Nucleus accumbens (tissue), 56 donors: ENCODE results near the gene SMOC2.

Experiments used
- DNase-seq, 56 donors: peaks; one replicate each; lab custom pipeline; 2025; lab: John Stamatoyannopoulos, UW

Gene SMOC2

DNA sequence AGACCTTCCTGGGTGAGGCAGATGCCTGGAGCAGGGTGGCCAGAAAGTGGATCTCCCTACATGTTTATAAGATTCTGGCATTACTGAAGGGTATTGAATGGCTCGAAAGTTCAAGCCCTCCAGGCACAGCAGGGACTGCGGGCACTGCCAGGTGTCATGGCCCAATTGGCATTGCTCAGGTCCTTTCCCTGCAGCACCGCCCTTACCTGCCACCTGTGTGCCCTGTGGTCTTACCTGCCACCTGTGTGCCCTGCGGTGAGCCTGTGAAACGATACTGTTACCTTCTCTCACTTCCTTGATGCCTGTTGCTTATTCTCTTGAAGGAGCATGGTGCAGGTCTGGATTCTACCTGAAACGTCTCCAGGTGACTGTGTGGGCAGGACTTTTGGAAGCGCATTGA lies 32.2 kb downstream of the SMOC2 start:
- no peak for DNase-seq

DNA sequence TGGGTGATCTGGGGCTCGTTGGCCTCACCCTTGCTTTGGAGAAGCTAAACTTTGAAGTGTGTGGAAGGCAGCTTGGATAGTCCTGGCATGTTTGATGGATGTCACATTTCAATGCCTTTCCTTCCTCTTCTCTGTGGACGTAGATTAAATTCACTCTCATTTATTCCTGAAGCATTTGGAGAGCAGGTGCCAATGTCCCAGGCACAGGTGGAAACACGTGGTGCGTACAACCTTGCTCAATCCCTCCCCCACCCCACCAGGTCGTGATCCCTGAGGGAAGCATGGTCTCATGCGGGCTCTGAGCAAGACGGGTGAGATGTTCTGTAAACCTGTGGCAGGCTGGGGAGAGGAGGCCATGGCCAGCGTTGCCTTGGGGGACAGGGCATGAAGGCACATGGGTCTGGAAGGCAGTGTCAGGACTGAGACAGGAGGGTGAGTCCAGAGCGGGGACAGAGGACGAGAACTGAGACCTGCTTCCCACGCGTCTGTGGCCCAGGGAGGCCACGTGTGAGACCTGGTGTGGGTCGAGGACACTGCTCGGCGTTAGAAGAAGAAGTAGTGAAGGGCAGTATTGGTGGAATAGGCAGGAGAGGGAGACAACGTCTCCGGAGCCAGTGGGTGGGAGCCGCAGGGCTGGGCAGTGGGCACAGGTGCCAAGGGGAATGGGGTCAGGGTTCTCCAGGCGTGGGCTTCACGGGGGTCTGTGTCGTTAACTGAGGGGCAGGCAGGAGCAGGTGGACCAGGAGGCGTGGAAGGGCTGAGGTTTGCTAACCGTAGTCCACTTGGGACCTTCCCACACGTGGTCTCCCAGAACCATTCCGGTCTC lies 34.4 kb downstream of the SMOC2 start:
- DNase-seq, result no peak

DNA sequence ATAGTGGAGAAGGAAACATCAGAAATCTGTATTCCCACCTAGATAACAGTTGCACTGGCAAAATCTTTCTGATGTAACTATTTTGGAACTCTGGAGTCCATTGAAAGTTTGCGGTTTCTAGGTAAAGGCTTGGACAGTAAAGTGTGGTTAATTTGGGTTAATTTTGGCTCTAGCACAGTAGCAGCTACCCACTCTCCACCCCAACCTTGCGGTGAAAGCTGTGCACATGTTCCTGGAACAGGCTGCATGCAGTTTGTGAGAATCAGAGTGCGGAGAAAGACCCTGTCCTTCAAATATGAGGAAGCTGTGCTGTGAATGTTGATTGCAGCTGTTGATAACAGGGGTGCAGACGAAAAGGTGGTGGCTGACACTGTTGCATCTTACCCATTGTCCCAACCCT lies 38.4 kb downstream of the SMOC2 start:
- DNase-seq, result no peak

DNA sequence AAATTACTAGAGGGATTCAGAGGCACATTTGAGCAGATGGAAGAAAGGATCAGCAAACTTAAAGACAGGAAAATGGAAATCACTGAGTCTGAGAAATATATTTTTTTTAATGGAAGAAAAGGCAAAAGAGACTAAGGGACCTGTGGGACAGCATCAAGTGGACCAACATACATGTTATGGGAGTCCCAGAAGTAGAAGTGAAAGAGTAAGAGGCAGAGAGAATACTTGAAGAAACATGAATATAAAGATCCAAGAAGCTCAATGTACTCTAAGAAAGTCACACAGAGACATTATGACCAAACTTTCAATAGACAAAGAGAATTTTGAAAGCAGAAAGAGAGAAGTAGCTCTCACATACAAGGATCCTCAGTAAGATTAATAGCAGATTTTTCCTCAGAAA lies 39.5 kb downstream of the SMOC2 start:
- DNase-seq, result no peak

DNA sequence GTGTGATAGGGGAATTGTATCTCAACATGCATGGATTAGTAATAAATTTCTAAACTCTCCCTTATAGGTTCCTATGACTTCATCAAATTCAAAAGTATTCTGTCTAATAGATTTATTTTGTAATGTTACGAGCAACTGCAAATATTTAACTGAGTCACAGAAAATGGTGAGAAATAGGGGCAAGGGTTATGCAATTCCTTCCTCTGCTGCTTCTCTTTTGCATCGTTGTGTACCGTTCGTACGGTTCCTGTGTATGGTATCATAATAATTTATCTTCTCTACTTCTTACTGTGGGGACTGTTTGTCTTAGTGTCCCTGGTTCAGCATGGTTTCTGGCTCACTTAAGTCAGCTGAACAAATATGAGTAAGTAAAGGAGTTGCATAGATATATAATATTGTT lies 44.8 kb downstream of the SMOC2 start:
- DNase-seq, result no peak

DNA sequence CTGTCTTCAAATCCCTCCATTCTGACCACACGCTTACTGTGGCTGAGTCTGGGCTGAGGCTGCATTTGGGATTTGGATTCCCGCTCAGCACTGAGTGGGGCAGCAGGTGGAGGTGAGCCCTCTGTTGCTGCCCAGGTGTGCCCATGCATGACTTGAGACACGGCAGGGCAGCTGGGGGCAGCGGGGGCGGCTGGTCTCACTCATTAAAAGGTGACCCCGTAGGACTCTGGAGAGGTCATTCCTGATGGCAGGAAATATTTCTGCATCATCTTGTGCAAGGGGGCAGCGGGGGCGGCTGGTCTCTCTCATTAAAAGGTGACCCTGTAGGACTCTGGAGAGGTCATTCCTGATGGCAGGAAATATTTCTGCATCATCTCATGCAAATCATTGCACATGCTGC lies 49.8 kb downstream of the SMOC2 start:
- no peak for DNase-seq

DNA sequence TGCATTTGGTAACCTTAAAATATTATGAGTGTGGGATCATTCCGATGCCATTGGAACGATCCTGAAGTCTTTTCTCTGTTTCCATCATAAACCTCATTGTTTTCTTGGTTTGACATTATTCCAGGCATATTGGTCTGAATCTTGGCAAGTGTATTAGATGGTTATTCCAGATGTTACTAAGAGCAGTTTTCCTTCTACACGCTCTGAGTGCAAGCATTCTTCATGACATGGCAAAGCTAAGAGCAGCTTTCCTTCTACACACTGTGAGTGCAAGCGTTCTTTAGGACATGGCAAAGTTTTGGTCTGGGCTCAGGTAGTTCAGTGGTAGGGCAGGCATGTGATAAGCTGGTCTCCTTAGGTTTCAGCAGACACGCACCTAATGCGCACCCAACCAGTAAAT lies 53.0 kb downstream of the SMOC2 start:
- DNase-seq, result no peak

DNA sequence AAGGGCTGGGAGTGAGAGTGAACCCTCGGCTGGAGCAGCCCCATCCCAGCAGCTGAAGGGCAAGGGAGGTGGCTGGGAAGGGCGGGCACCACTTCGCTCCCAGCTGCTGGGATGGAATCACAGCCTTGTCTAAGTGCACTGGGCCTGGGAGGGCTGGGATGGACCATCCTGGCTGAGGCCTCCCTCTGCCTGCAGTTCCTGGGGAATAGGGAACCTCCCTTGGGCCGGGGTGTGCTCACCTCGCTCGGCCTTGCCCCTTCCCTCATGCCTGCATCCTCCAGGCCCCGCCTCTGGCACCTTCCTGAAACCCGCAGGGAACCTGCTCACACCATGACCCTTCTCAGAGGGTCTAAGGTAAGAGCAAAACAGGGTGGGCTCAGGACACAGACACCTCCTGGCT lies 53.7 kb downstream of the SMOC2 start:
- DNase-seq, result no peak

DNA sequence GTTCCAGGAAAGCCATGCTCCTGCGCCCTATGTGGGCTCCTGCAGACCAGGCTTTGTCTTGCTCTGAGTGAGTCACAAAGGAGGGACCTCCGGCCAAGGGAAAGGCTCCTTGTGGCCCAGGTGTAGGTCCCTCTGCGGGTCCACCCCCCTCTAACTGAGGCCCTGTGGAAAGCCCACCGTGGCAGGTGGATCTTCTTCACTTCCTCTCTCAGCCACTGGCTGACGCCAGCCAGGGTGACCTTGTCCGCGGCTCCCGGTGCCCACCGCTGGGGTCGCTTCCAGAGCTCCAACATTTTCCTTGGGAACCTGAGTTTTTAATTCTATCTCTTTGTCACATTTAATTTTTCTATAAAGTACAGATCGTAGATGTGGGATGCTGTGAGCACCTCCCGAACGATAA lies 54.1 kb downstream of the SMOC2 start:
- DNase-seq, result no peak

DNA sequence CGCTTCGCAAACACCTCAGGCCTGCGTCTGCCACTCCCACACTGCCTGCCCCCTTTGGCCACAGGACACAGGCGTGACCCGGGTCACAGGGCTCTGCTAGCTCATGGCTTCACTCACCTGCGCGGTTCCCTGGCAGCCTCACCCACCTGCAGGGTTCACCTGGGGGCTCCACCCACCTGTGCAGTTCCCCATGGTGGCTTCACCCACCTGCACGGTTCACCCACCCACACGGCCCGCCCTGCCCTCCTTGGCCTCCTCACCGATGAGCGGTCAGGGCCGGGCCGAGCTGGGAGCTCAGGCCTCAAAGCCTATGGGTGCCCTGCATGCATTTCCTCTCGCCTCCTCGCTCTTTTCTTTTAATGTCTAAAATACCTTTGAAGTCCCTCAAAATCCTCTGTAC lies 54.7 kb downstream of the SMOC2 start:
- no peak for DNase-seq

DNA sequence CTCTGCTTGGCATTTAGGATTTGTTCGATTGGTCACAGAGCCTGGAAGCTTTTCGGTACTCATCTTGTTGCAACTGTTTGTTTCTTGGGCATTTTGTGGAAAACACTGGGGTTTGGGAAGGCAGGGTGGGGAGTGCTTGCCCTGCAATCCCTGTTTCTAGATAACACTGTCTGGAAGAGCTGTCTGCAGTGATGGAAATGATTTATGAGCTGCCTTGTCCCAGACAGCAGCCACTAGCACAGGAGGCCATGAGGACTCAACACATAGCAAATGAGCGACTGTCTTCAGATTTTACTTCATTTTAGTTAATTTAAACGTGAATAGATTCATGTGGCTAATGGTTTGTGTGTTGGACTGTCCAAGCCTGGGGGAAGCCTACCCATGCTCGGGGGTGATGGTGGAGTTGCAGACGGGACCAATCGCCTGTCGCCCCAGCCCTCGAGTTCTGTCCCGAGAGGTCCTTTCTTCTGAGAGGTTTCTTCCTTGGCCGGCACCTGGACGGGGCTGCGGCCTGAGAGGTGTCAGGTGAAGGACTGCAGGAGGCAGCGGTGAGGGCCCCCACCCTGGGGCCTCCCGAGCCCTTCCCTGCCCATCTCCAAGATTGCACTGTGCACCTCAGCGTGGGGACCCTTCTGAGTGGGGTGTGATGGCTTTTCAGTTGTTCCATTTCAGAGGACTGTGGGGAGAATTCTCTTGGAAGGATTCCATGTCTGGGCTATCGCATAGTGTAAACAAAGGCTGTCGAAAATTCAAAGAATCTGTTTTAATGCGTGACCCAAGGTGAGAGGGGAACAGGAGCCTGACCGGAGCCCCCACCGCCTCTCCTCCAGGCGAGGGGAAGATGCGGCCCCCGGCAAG lies 55.4 kb downstream of the SMOC2 start:
- DNase-seq, result no peak

DNA sequence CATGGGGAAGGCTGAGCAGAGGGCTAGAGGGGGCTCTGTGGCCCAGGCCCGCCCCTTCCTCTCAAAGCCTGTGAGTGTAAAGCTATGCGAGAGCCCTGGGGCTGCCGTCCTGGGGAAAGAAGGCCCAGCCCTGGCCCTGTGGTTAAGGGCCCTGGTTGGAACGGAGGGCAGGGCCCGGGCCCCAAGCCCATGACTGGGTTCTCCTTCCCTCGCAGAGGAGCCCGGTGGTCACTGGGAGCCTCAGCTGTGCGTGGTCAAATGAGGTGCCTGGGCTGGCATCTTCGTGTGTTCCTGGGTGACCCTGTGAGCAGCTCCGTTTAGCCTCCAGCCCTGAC lies 56.0 kb downstream of the SMOC2 start:
- DNase-seq, result no peak

DNA sequence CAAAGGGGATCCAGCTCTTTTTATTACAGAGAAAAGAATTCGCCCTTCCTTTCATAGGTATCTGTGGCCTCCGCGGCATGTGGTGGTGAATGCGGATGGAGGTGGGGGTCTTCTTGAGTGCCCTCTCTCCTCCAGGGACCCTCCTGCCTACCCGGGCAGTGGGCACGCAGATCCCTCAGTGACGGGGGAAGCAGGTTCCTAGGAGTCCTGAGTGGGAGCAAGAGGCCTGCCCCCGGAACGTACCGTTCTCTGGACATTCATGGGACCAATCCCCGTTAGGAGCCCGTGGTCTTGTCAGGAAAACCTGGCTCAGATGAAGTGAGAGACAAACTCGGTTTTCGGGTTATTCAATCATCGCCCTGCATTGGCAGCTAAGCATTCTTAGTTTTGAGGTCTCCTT lies 56.4 kb downstream of the SMOC2 start:
- DNase-seq, result no peak

DNA sequence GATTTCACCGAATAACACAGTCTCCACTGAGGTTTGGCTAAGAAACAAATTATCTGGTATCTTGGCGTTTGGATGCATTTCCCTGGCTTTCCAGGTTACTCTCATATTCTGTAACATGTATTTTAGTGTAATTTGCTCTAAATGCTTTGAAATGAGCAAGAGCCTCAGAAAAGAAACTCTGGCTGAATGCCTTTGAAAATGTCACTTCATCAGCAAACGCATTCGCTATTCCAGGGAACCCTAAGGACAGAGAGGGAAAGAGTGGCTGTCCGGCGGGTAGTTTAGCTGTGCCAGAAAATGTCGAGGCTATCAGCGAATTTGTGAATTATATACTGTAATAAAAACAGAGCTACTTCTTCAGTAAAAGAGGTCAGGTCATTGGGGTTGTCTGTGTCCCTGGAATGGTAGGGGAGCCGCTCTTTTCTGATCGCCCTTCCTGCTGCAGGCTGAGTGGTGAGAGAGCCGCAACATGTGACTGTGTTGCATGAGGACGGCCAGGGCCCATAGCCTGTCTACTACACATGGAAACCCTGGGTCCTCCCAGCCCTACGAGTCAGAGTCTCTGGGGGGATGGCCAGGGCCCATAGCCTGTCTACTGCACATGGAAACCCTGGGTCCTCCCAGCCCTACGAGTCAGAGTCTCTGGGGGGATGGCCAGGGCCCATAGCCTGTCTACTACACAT lies 57.3 kb downstream of the SMOC2 start:
- no peak for DNase-seq

DNA sequence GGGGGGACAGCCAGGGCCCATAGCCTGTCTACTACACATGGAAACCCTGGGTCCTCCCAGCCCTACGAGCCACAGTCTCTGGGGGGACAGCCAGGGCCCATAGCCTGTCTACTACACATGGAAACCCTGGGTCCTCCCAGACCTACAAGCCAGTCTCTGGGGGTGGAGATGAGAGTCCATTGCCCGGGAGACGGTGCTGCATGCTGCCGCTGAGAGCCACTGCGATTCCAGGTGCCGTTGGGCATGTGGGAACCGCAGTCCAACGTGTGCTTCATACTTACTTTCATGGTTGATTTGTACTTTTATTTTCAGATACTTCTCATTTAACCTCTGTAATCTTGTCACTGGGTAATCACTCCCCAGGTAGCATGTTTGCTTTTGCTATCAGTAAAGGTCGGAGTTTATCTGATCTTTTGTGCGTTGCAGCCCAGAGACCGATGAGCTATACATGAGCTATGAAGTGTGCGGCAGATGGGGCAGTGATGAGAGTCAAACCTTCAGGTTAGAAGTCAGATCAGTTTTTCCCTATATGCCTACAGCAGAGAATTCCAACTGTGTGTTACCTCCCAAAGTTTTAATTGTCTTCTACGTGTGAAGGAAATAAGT lies 58.2 kb downstream of the SMOC2 start:
- DNase-seq, result no peak

DNA sequence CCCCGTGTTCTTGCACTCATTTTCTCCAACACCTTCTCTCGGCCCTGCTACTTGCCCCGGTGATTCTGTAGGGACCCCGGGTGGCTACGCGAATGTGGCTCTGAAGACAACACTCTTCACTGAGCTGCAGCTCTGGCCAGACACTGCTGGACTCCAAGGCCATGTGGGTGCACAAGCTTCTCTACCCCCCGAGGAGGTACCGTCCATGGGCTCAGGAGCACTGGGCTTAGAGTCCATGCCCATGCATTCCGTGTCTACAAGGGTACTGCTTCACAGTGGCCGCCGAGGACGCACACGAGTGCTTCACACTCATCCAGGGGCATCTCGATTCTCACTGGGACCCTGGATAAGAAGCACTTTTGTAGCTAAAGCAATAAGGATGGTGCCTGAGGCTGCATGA lies 59.5 kb downstream of the SMOC2 start:
- DNase-seq, result no peak

DNA sequence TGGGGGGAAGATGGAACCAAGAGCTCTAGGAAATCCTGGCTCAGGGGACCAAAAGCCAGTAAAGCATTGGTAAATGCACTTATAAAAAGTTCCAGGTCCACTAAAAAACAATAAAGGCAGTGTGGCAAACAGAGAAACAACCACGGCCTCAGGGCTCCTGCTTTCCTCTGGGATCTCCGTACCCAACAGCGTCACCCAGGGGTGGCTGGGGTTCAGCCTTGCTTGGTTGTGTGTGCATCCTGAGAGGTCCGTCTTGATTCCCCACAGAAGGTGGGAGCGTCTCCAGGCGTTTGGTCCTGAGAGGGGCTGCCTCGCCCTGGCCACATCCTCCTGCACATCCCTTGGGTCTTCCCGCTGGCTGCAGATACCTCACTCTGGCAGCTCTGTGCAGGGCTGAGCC lies 60.6 kb downstream of the SMOC2 start:
- DNase-seq, result no peak

DNA sequence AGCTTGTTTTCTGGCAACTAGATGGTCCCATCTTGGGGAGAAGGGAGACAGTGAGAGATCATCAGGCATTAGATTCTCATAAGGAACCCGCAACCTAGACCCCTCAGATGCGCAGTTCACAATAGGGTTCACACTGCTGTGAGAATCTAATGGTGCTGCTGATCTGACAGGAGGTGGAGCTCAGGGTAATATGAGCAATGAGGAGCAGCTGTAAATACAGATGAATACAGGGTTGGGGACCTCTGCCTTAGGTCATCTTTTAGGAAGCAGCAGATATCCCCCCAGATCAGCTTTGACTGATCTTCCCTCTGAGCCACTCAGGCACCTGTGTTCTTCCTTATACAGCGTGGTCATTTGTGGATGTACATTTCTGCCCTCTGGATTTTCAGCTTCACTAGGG lies 63.4 kb downstream of the SMOC2 start:
- DNase-seq, result no peak

DNA sequence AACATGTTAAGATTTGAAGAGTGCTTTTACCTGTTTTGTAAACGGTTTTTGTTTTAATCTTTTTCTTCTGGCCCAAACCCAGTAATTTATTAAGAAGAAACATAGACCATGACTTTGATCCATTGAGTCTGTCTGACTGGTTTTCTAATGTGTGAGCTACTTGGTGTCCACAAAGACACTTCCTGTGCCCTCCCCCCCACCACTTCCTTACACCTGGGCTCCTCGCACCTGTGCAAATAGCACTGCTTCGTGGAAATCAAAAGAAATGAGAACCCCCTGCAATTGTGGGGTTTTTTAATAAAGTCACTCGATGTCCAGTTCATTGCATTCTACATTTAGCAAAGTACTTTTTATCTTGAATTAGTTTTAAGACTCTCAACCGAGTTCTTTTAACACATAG lies 65.5 kb downstream of the SMOC2 start:
- DNase-seq, result no peak

DNA sequence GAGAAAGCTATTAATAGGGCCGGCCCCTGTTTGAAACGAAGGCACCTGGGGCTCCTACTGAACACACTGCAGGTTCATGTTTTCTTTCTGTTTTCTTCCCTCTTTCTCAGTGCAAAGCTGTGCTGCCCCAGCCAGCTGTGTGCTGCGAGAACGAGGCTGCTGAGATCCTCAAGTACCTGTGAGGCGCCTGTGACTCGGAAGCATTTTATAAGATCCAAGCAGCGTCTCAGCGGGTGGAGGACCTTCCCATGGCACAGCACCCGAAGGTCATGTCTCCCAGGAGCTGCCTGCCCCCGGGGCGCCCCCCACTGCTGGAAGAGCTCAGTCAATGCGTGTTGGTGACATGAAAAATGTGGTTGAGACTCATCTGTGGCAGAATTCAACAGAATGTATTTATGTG lies 66.3 kb downstream of the SMOC2 start:
- DNase-seq, result no peak

DNA sequence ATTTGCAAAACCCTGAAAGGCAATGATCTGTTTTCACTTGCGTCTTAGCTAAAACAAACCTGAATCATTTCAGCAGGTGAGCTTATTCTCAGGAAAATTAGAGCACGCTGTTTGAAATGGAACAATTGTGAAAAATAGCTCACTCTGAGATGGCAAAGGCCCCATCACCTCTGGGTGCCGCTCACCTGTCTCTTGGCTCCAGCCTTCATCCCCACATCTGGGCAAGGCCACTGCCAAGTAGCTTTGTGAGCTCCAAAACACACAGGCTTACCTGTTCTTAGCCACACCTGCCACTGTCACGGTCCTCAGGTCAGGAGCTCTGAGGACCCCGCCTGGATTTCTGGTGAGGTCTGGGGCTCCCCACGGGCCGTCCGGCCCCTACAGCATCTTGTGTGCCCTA lies 66.7 kb downstream of the SMOC2 start:
- DNase-seq, result no peak
